H1 (cell line): ENCODE results near the gene ZNF273. TPM values are rescaled to one million over a fixed set of nuclear protein-coding genes. Genes with fewer than 3 reads are reported as not detected.

Experiments used
- CTCF ChIA-PET: fragments of 300-600 bp; sonication (Branson Sonifier 250); formaldehyde crosslinking; loops from one replicate; lab custom pipeline; 2021; ENCODE audit not compliant: partially characterized antibody; lab: Charles Lee
- POLR2A ChIA-PET: fragments of 300-600 bp; sonication (Branson Sonifier 250); formaldehyde crosslinking; loops from one replicate; lab custom pipeline; 2021; ENCODE audit warnings: inconsistent platforms; ENCODE audit not compliant: partially characterized antibody; lab: Charles Lee
- DNase-seq, 2 experiments: peaks; one replicate each; pipeline versions ENCODE4 v3.0.0 to v3.0.0-alpha.2; 2010 to 2022; ENCODE audit warnings: low spot score in 2 of 2, low read depth in 1 of 2, mixed read lengths in 1 of 2
- FAIRE-seq: peaks from 2 replicates; lab custom pipeline; 2011; peaks lifted over from hg19 to GRCh38; lab: Jason Lieb, UNC
- H2AFZ ChIP-seq: 2 replicates; pipeline ENCODE4 v1.8.1; 2012; ENCODE audit warnings: low read length, inconsistent platforms
- H2AK5ac ChIP-seq: 2 replicates; pipeline ENCODE4 v1.6.1; 2013; ENCODE audit warnings: low read depth, low read length
- H2BK120ac ChIP-seq: replicated peaks from 2 replicates; pipeline ENCODE3; 2013; ENCODE audit warnings: low read depth, low read length, inconsistent platforms
- H2BK12ac ChIP-seq: 2 replicates; pipeline ENCODE4 v1.6.1; 2013; ENCODE audit warnings: low read depth, low read length
- H2BK15ac ChIP-seq: 2 replicates; pipeline ENCODE4 v1.6.1; 2013; ENCODE audit warnings: low read length
- H2BK20ac ChIP-seq: 2 replicates; pipeline ENCODE4 v1.6.1; 2013; ENCODE audit warnings: low read length
- H2BK5ac ChIP-seq: 2 replicates; pipeline ENCODE4 v1.6.1; 2013; ENCODE audit warnings: low read depth, low read length
- H3K14ac ChIP-seq: 2 replicates; pipeline ENCODE4 v1.6.1; 2013; ENCODE audit warnings: inconsistent platforms; ENCODE audit not compliant: insufficient read length
- H3K18ac ChIP-seq: 2 replicates; pipeline ENCODE4 v1.6.1; 2013; ENCODE audit warnings: low read length; ENCODE audit errors: extremely low read depth
- H3K23ac ChIP-seq: 2 replicates; pipeline ENCODE4 v1.6.1; 2013; ENCODE audit warnings: inconsistent platforms; ENCODE audit not compliant: insufficient read length
- H3K23me2 ChIP-seq: 2 replicates; pipeline ENCODE4 v1.6.1; 2013; ENCODE audit warnings: low read depth, low read length
- H3K27ac ChIP-seq: 2 replicates; pipeline ENCODE4 v1.6.1; 2011; ENCODE audit warnings: low read depth, low read length, inconsistent platforms
- H3K27me3 ChIP-seq, 4 experiments: replicated peaks in 1 of 4; 1 replicate in 1 of 4; 2 replicates in 3 of 4; pipeline versions ENCODE4 v1.6.1 to v1.8.1; 2011 to 2013; ENCODE audit warnings: low read length in 3 of 4, mild to moderate bottlenecking in 3 of 4, inconsistent platforms in 2 of 4, mixed read lengths in 2 of 4, moderate library complexity in 1 of 4; ENCODE audit not compliant: control insufficient read depth in 3 of 4, insufficient read depth in 3 of 4; ENCODE audit errors: extremely low read depth in 1 of 4
- H3K36me3 ChIP-seq, 4 experiments: 2 replicates each; pipeline versions ENCODE4 v1.6.1 to v1.8.1; 2011 to 2013; ENCODE audit warnings: mild to moderate bottlenecking in 4 of 4, low read length in 3 of 4, moderate library complexity in 2 of 4, control low read depth in 1 of 4, inconsistent platforms in 1 of 4; ENCODE audit not compliant: insufficient read depth in 4 of 4, control insufficient read depth in 2 of 4
- H3K4ac ChIP-seq: replicated peaks from 2 replicates; pipeline ENCODE3; 2013; ENCODE audit warnings: low read length, low read depth, mixed read lengths, inconsistent platforms; ENCODE audit not compliant: insufficient read length
- H3K4me1 ChIP-seq, 4 experiments: replicated peaks in 1 of 4; 1 replicate in 1 of 4; 2 replicates in 3 of 4; pipeline versions ENCODE4 v1.6.1 to v1.8.1; 2011 to 2013; ENCODE audit warnings: low read length in 3 of 4, inconsistent platforms in 2 of 4, mixed read lengths in 1 of 4; ENCODE audit not compliant: insufficient read depth in 4 of 4, control insufficient read depth in 3 of 4
- H3K4me2 ChIP-seq, 2 experiments: 2 replicates each; pipeline versions ENCODE4 v1.6.1 to v1.8.1; 2011 to 2013; ENCODE audit warnings: low read depth in 2 of 2, low read length in 2 of 2, control low read depth in 1 of 2, inconsistent platforms in 1 of 2, mild to moderate bottlenecking in 1 of 2; ENCODE audit not compliant: insufficient read depth in 1 of 2
- H3K4me3 ChIP-seq, 4 experiments: fragments of 200-600, 300-600 bp in 1 of 4; sonication (generic), shearing (Covaris generic), sonication (Bioruptor Twin) in 1 of 4; 2 replicates each; pipeline versions ENCODE4 v1.5.1 to v1.8.1; 2011 to 2016; ENCODE audit warnings: low read length in 4 of 4, low read depth in 3 of 4, control low read depth in 2 of 4, inconsistent platforms in 2 of 4, mild to moderate bottlenecking in 2 of 4, mixed read lengths in 1 of 4, moderate library complexity in 1 of 4; ENCODE audit not compliant: insufficient read depth in 2 of 4; ENCODE audit errors: extremely low read depth in 1 of 4
- H3K56ac ChIP-seq: replicated peaks from 2 replicates; pipeline ENCODE3; 2013; ENCODE audit warnings: low read depth, mild to moderate bottlenecking, mixed read lengths, low read length, inconsistent platforms; ENCODE audit not compliant: insufficient read length
- H3K79me1 ChIP-seq: 2 replicates; pipeline ENCODE4 v1.6.1; 2013; ENCODE audit warnings: low read depth, low read length, control low read depth
- H3K79me2 ChIP-seq, 2 experiments: 2 replicates each; pipeline versions ENCODE4 v1.6.1 to v1.8.1; 2012 to 2013; ENCODE audit warnings: low read length in 2 of 2, mild to moderate bottlenecking in 2 of 2, inconsistent platforms in 1 of 2; ENCODE audit not compliant: insufficient read depth in 2 of 2, control insufficient read depth in 1 of 2
- H3K9ac ChIP-seq, 4 experiments: replicated peaks in 1 of 4; 1 replicate in 1 of 4; 2 replicates in 3 of 4; pipeline versions ENCODE4 v1.6.1 to v1.8.1; 2011 to 2013; ENCODE audit warnings: low read depth in 3 of 4, low read length in 3 of 4, control low read depth in 2 of 4, mild to moderate bottlenecking in 2 of 4, moderate library complexity in 2 of 4, inconsistent platforms in 1 of 4; ENCODE audit errors: extremely low read depth in 1 of 4
- H3K9me3 ChIP-seq, 2 experiments: 2 replicates each; pipeline versions ENCODE4 v1.6.1 to v1.8.1; 2012 to 2013; ENCODE audit warnings: mild to moderate bottlenecking in 2 of 2, moderate library complexity in 2 of 2, control low read depth in 1 of 2, inconsistent platforms in 1 of 2, low read depth in 1 of 2, low read length in 1 of 2, mixed read lengths in 1 of 2; ENCODE audit not compliant: insufficient read depth in 2 of 2
- H4K20me1 ChIP-seq, 2 experiments: replicated peaks in 1 of 2; 2 replicates each; pipeline versions ENCODE3 to v1.8.1; 2011 to 2013; ENCODE audit warnings: inconsistent platforms in 2 of 2, low read length in 2 of 2, mild to moderate bottlenecking in 1 of 2; ENCODE audit not compliant: insufficient read depth in 2 of 2, control insufficient read depth in 1 of 2
- H4K5ac ChIP-seq: 2 replicates; pipeline ENCODE4 v1.6.1; 2013; ENCODE audit warnings: low read length, low read depth, mixed read lengths, inconsistent platforms; ENCODE audit not compliant: insufficient read length
- H4K8ac ChIP-seq: 2 replicates; pipeline ENCODE4 v1.8.0; 2013; ENCODE audit warnings: mild to moderate bottlenecking, moderate library complexity, low read length, inconsistent platforms; ENCODE audit not compliant: insufficient read depth; ENCODE audit errors: extremely low read depth
- H4K91ac ChIP-seq: replicated peaks from 2 replicates; pipeline ENCODE3; 2013; ENCODE audit warnings: low read length, mixed read lengths, inconsistent platforms; ENCODE audit not compliant: insufficient read length
- CHD1 ChIP-seq: IDR thresholded peaks from 2 replicates; pipeline ENCODE4 v1.6.1; 2012; ENCODE audit warnings: low read depth, low read length, improper control_type of control experiment
- CREB1 ChIP-seq: IDR thresholded peaks from 2 replicates; pipeline ENCODE4 v1.6.1; 2012; ENCODE audit warnings: inconsistent platforms
- GABPA ChIP-seq: IDR thresholded peaks from 2 replicates; pipeline ENCODE4 v1.6.1; 2011; ENCODE audit warnings: mild to moderate bottlenecking, low read length, moderate library complexity, borderline replicate concordance; ENCODE audit not compliant: insufficient read depth
- KDM1A ChIP-seq: fragments of 200-600, 300-600 bp; sonication (generic); IDR thresholded peaks from 2 replicates; pipeline ENCODE4 v1.7.1; 2016; ENCODE audit warnings: mild to moderate bottlenecking, low read length, borderline replicate concordance
- POU5F1 ChIP-seq: IDR thresholded peaks from 2 replicates; pipeline ENCODE4 v1.6.1; 2011; ENCODE audit warnings: low read depth, mild to moderate bottlenecking, low read length, moderate library complexity
- USF2 ChIP-seq: IDR thresholded peaks from 2 replicates; pipeline ENCODE4 v1.6.1; 2011; ENCODE audit warnings: low read length, improper control_type of control experiment
- WGBS, 2 experiments: shearing (Covaris generic) in 1 of 2; methylation state at CpG; one replicate each; pipeline versions ENCODE4 v1.1.6 to v1.1.7; 2013 to 2015; ENCODE audit warnings: low lambda C conversion rate in 2 of 2, mixed read lengths in 2 of 2, inconsistent platforms in 1 of 2, low coverage in 1 of 2, missing lambda C conversion rate in 1 of 2; ENCODE audit not compliant: insufficient replicate concordance in 2 of 2, insufficient coverage in 1 of 2, insufficient read length in 1 of 2; ENCODE audit errors: extremely low coverage in 1 of 2, missing lambda C conversion rate in 1 of 2; 5-methylcytosine and 5-hydroxymethylcytosine counted together
- polyA plus RNA-seq, 7 experiments: library from polyadenylated mRNA; depleted of rRNA in 3 of 7; stranded (reverse) in 5 of 7; unstranded in 2 of 7; fragments of >200 nt in 5 of 7; fragments of 200-250 nt in 2 of 7; gene quantifications; 1 replicate in 5 of 7; 2 replicates in 1 of 7; 4 replicates in 1 of 7; pipeline versions ENCODE4 v1.2.1 to v1.2.3, GENCODE V29; 2011 to 2013; ENCODE audit warnings: missing spikeins in 2 of 7, mixed read lengths in 2 of 7
- total RNA-seq: library from RNA; stranded (reverse); fragmentation: NEBNext Ultra II Directional; extraction: Animal tissue kit (Norgen Biotek cat#: 25700); gene quantifications from 2 replicates; pipeline ENCODE4 v1.2.1, GENCODE V29; 2021

The ZNF273 gene
- total and polyA plus RNA-seq, 2 of the 8 experiments (the other 6 are each of a cell fraction or from before 2014, with no cell fraction given): 6.2 to 23.2 TPM

GRCh38 chr7:64883113-64883905 lies 19.8 kb upstream of the ZNF273 start:
- Histone ChIP-seq H3K9me3 (peaks cover 0 to 19% of the 10 kb centered on the region in 2 experiments; a peak in 1 of 4 replicates), H3K23me2 (peaks cover 5% of the 10 kb centered on the region; the same call in 1 of the 2 replicates), H2BK15ac (no peak overlapping the region), H3K23ac (no peak overlapping the region), H3K18ac (no peak overlapping the region; the same call in 1 of the 2 replicates), H3K27me3 (peaks cover 0 to 7% (median 5%) of the 10 kb centered on the region in 4 experiments; a peak in 6 of 7 replicates), H4K20me1 (peaks cover 0 to 2% of the 10 kb centered on the region in 2 experiments), H4K8ac (no peak overlapping the region), H3K4me2 (peak overlapping the region in 1 of 2 experiments; percentile 69; a peak in 1 of 4 replicates), H2BK12ac (no peak overlapping the region), H3K9ac (no peak overlapping the region), H4K5ac (no peak overlapping the region), H4K91ac (no peak overlapping the region), H3K4ac (no peak overlapping the region), H3K79me2 (no peaks in the 10 kb centered on the region), H2BK120ac (no peak overlapping the region), H3K4me3 (0 out of 8 replicates have a peak overlapping the region, but pooled peaks of 1 of the 4 experiments have one; percentile 38), H3K4me1 (no peaks in the 10 kb centered on the region; a peak in 2 of 7 replicates), H3K79me1 (no peaks in the 10 kb centered on the region), H3K56ac (no peak overlapping the region), H3K14ac (no peak overlapping the region), H2AFZ (no peak overlapping the region), H3K27ac (no peak overlapping the region), H2BK5ac (no peak overlapping the region), H2AK5ac (no peak overlapping the region), H2BK20ac (no peak overlapping the region), H3K36me3 (no peaks in the 10 kb centered on the region)
- ChIA-PET POLR2A (no interaction called here), CTCF (no interaction called here)
- FAIRE-seq (no peak), DNase-seq (no peak)
- 90% methylated on average over 38 of the region's 38 CpGs; no CpG with 5 or more reads in 1 of the 2 experiments for WGBS, 2 experiments
- TF ChIP-seq CHD1: no peak
- TF ChIP-seq CREB1: no peak
- TF ChIP-seq GABPA: no peak
- TF ChIP-seq KDM1A: no peak
- no peak for TF ChIP-seq USF2
- no peak for TF ChIP-seq POU5F1
